GM12878 (cell line): ENCODE measurements around the gene AHNAK2. TPM values are rescaled to one million over a fixed set of nuclear protein-coding genes. Genes with fewer than 3 reads are reported as not detected.
"Not testable (repeated sequence)": the region's sequence is repeated elsewhere in the genome, so short reads cannot be mapped to it uniquely, and the experiment has no call there.

Experiments
- ATAC-seq: fragments of 200-7000 bp; cut with Tn5 transposase; 3 replicates; pipeline ENCODE4 v1.9.1; 2020; ENCODE audit warnings: mild to moderate bottlenecking, moderate library complexity
- BruUV-seq: library from RNA; stranded (reverse); fragments of 400-500 nt; replicated peaks from 2 replicates; lab custom pipeline; 2021; lab: Mats Ljungman, UMichigan
- CTCF ChIA-PET: fragments of 300-600 bp; sonication (Branson Sonifier 250); formaldehyde crosslinking; extraction: SDS; loops from one replicate; lab custom pipeline; 2021; ENCODE audit warnings: inconsistent platforms; lab: Yijun Ruan, JAX
- POLR2A ChIA-PET: fragments of 350-600 bp; formaldehyde crosslinking; extraction: SDS; loops from one replicate; lab custom pipeline; 2021; ENCODE audit warnings: inconsistent platforms; lab: Charles Lee
- RAD21 ChIA-PET: fragments of 300-600 bp; sonication (Branson Sonifier 250); formaldehyde crosslinking; loops from one replicate; lab custom pipeline; 2023; ENCODE audit warnings: antibody characterized with exemption; ENCODE audit not compliant: unreplicated experiment; lab: Charles Lee
- SMC1A ChIA-PET: fragments of 300-600 bp; sonication (Branson Sonifier 250); formaldehyde crosslinking; loops from one replicate; lab custom pipeline; 2023; ENCODE audit not compliant: unreplicated experiment, uncharacterized antibody; lab: Charles Lee
- DNase-seq: peaks from one replicate; pipeline ENCODE4 v3.0.0-alpha.2; 2011; ENCODE audit warnings: low read depth, low spot score
- FAIRE-seq: peaks from 3 replicates; lab custom pipeline; 2011; peaks lifted over from hg19 to GRCh38; lab: Jason Lieb, UNC
- H2AFZ ChIP-seq: 2 replicates; pipeline ENCODE4 v1.6.0; 2011; ENCODE audit warnings: low read depth, low read length, control low read depth; ENCODE audit not compliant: control insufficient read depth
- H3K27ac ChIP-seq: 2 replicates; pipeline ENCODE4 v1.5.1; 2011; ENCODE audit warnings: control low read depth; ENCODE audit not compliant: control insufficient read depth, insufficient read depth
- H3K27me3 ChIP-seq, 2 experiments: replicated peaks in 1 of 2; 2 replicates each; pipeline versions ENCODE4 v1.6.0 to v1.6.1; 2011; ENCODE audit warnings: low read length in 1 of 2; ENCODE audit not compliant: control insufficient read depth in 2 of 2, insufficient read depth in 2 of 2
- H3K36me3 ChIP-seq, 2 experiments: 2 replicates each; pipeline ENCODE4 v1.5.1; 2011; ENCODE audit warnings: low read length in 1 of 2; ENCODE audit not compliant: control insufficient read depth in 2 of 2, insufficient read depth in 2 of 2
- H3K4me1 ChIP-seq: 2 replicates; pipeline ENCODE4 v1.6.1; 2011; ENCODE audit warnings: mild to moderate bottlenecking, low read length, moderate library complexity, mixed read lengths; ENCODE audit not compliant: control insufficient read depth, insufficient read depth
- H3K4me2 ChIP-seq: 2 replicates; pipeline ENCODE4 v1.6.0; 2011; ENCODE audit warnings: control low read depth; ENCODE audit not compliant: control insufficient read depth, insufficient read depth
- H3K4me3 ChIP-seq: fragments of 200-600 bp; sonication (generic); 2 replicates; pipeline ENCODE4 v1.5.1; 2016
- H3K79me2 ChIP-seq: 2 replicates; pipeline ENCODE4 v1.6.0; 2011; ENCODE audit warnings: low read length; ENCODE audit not compliant: control insufficient read depth, insufficient read depth
- H3K9ac ChIP-seq: 2 replicates; pipeline ENCODE4 v1.8.0; 2011; ENCODE audit warnings: low read length, control low read depth, mixed read lengths; ENCODE audit not compliant: control insufficient read depth, insufficient read depth
- H3K9me3 ChIP-seq: replicated peaks from 3 replicates; pipeline ENCODE4 v1.5.1; 2011; ENCODE audit warnings: mild to moderate bottlenecking, low read length; ENCODE audit not compliant: control insufficient read depth, insufficient read depth
- H4K20me1 ChIP-seq: 2 replicates; pipeline ENCODE4 v1.6.0; 2011; ENCODE audit not compliant: control insufficient read depth, insufficient read depth
- BMI1 ChIP-seq: fragments of 450-650 bp; IDR thresholded peaks from 2 replicates; pipeline ENCODE4 v1.6.1; 2016; ENCODE audit warnings: mild to moderate bottlenecking, moderate library complexity, borderline replicate concordance
- CBFB ChIP-seq: IDR thresholded peaks from 2 replicates; pipeline ENCODE4 v1.6.1; 2016; ENCODE audit warnings: antibody characterized with exemption, low read depth
- ESRRA ChIP-seq: IDR thresholded peaks from 2 replicates; pipeline ENCODE4 v1.6.1; 2012; ENCODE audit warnings: mild to moderate bottlenecking, low read length, improper control_type of control experiment
- IKZF1 ChIP-seq: fragments of 450-650 bp; conservative IDR thresholded peaks from 2 replicates; pipeline ENCODE4 v1.6.1; 2017; ENCODE audit warnings: antibody characterized with exemption, mild to moderate bottlenecking
- ZZZ3 ChIP-seq: IDR thresholded peaks from 2 replicates; pipeline ENCODE4 v1.6.1; 2011; ENCODE audit warnings: low read depth; ENCODE audit not compliant: control insufficient read depth, insufficient read length
- WGBS: methylation state at CpG from one replicate; pipeline ENCODE4 v1.1.6; 2016; ENCODE audit warnings: low lambda C conversion rate; ENCODE audit not compliant: insufficient replicate concordance, insufficient coverage; ENCODE audit errors: missing lambda C conversion rate; 5-methylcytosine and 5-hydroxymethylcytosine counted together
- in situ Hi-C: fragments of 300-500 bp; cut with MboI; formaldehyde crosslinking; loops from 9 replicates; pipeline ENCODE4 v1.14.3; 2018; ENCODE audit warnings: mixed read lengths
- intact Hi-C: fragments of 100-400 bp; cut with micrococcal nuclease; formaldehyde crosslinking; loops from one replicate; pipeline ENCODE4 v1.14.2; 2022; ENCODE audit not compliant: unreplicated experiment
- polyA plus RNA-seq, 11 experiments: library from polyadenylated mRNA; depleted of rRNA in 4 of 11; unstranded in 6 of 11; stranded (reverse) in 5 of 11; fragments of >200 nt; fragmentation: Nextera tagmentation in 4 of 11; fragmentation: Illumina TruSeq in 1 of 11; extraction: Ambion mirVana in 4 of 11; extraction: Trizol in 1 of 11; gene quantifications; 1 replicate in 1 of 11; 2 replicates in 10 of 11; pipeline versions ENCODE4 v1.2.1 to v1.2.3, GENCODE V29; 2011 to 2016; ENCODE audit warnings: inconsistent platforms in 2 of 11, missing spikeins in 2 of 11, low read depth in 1 of 11
- total RNA-seq, 4 experiments: library from RNA; depleted of rRNA in 3 of 4; stranded (reverse); fragments of >200 nt in 3 of 4; fragmentation: Illumina TruSeq in 1 of 4; extraction: Trizol in 1 of 4; gene quantifications; 2 replicates each; pipeline versions ENCODE4 v1.2.1 to v1.2.3, GENCODE V29; 2013 to 2021
- TF ChIP-seq, protein P1 (sequence below): fragments of 450-650 bp; IDR thresholded peaks from 2 replicates; pipeline ENCODE4 v1.6.1; 2016; ENCODE audit warnings: mild to moderate bottlenecking

The AHNAK2 gene
- total and polyA plus RNA-seq, 10 of the 15 experiments (the other 5 are each of a cell fraction or from before 2014, with no cell fraction given), result 0.03 to 0.10 TPM; not detected in 8

DNA sequence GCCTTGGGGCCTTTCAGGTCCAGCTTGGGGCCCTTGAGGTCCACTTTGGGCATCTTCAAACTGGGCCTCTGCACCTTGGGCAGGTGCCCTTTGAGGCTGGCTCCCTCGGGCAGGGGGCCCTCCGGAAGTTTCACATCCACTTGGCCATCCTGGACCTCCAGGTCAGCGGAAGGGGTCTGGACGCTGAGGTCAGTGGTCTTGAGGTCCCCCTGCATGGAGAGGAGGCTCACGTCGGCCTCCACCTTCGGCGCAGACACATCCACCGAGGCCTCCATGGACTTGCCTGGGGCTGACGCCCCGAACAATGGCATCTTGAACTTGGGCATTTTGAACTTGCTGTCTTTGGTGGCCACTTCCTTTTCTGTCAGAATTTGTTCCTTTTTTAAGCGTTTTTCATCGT, 25.1 kb downstream of the AHNAK2 start (continued):
- TF ChIP-seq, protein P1, sequence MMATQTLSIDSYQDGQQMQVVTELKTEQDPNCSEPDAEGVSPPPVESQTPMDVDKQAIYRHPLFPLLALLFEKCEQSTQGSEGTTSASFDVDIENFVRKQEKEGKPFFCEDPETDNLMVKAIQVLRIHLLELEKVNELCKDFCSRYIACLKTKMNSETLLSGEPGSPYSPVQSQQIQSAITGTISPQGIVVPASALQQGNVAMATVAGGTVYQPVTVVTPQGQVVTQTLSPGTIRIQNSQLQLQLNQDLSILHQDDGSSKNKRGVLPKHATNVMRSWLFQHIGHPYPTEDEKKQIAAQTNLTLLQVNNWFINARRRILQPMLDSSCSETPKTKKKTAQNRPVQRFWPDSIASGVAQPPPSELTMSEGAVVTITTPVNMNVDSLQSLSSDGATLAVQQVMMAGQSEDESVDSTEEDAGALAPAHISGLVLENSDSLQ, result no peak
- TF ChIP-seq ESRRA, result no peak
- no peak for TF ChIP-seq ZZZ3
- no peak for TF ChIP-seq CBFB
- TF ChIP-seq BMI1, result no peak
- no peak for TF ChIP-seq IKZF1
- TF ChIP-seq, all 136 proteins: peak for 0

DNA sequence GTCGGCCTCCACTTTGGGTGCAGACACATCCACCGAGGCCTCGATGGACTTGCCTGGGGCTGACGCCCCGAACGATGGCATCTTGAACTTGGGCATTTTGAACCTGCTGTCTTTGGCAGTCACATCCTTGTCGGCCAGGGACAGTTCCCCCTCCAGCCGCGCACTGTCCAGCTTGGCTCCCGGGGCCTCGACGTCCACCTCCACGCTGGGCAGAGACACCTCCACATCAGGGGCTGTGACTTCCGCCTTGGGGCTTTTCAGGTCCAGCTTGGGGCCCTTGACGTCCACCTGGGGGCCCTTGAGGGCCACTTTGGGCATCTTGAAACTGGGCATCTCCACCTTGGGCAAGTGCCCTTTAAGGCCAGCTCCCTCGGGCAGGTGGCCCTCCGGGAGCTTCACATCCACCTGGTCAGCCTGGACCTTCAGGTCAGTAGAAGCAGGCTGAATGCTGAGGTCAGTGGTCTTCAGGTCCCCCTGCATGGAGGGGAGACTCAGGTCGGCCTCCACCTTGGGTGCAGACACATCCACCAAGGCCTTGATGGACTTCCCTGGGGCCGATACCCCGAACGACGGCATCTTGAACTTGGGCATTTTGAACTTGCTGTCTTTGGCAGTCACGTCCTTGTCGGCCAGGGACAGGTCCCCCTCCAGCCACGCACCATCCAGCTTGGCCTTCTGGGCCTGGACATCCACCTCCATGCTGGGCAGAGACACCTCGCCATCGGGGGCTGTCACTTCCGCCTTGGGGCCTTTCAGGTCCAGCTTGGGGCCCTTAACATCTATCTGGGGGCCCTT, 26.1 kb downstream of the AHNAK2 start:
- H3K4me1 ChIP-seq, SMC1A ChIA-PET, DNase-seq, H3K36me3 ChIP-seq, H3K27me3 ChIP-seq, H3K27ac ChIP-seq, in situ Hi-C loops, H3K9ac ChIP-seq, BruUV-seq, H2AFZ ChIP-seq, FAIRE-seq, ATAC-seq, H3K9me3 ChIP-seq, CTCF ChIA-PET, H4K20me1 ChIP-seq, H3K4me3 ChIP-seq, RAD21 ChIA-PET, POLR2A ChIA-PET, intact Hi-C loops, H3K79me2 ChIP-seq, H3K4me2 ChIP-seq: not testable (repeated sequence)
- WGBS, result 53% methylated on average over 26 of the region's 28 CpGs

DNA sequence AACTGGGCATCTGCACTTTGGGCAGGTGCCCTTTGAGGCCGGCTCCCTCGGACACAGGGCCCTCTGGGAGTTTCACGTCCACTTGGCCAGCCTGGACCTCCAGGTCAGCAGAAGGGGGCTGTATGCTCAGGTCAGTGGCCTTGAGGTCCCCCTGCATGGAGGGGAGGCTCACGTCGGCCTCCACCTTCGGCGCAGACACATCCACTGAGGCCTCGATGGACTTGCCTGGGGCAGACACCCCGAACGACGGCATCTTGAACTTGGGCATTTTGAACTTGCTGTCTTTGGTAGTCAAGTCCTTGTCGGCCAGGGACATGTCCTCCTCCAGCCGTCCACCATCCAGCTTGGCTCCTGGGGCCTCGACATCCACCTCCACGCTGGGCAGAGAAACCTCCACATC, 27.5 kb downstream of the AHNAK2 start:
- BruUV-seq, H3K27ac ChIP-seq, H3K4me3 ChIP-seq, SMC1A ChIA-PET, H3K9me3 ChIP-seq, DNase-seq, ATAC-seq, H3K27me3 ChIP-seq, intact Hi-C loops, H3K79me2 ChIP-seq, RAD21 ChIA-PET, H2AFZ ChIP-seq, H4K20me1 ChIP-seq, POLR2A ChIA-PET, H3K9ac ChIP-seq, FAIRE-seq, H3K36me3 ChIP-seq, H3K4me1 ChIP-seq, CTCF ChIA-PET, H3K4me2 ChIP-seq, in situ Hi-C loops: not testable (repeated sequence)
- 59% methylated on average over 7 of the region's 15 CpGs for WGBS
